Measurements from ENCODE around the gene ALDOC.

- TF ChIP-seq CTCF (IDR thresholded peaks at IDR 0.05; ENCODE audit: low read depth, low read length, poor library complexity, severe bottlenecking) (no peak), EZH2phosphoT487 (IDR thresholded peaks at IDR 0.05; ENCODE audit: borderline replicate concordance, low read length) (no peak)
These were observed 40.0 kb downstream of the ALDOC start for GRCh38 chr17:28536532-28537218.
